A673 (cell line): ENCODE measurements around the gene FNDC7. TPM values are rescaled to one million over a fixed set of nuclear protein-coding genes. Genes with fewer than 3 reads are reported as not detected.

ENCODE experiments used
- BruUV-seq: library from RNA; stranded (reverse); fragments of 400-500 nt; replicated peaks from 2 replicates; lab custom pipeline; 2021; lab: Mats Ljungman, UMichigan
- CTCF ChIA-PET: fragments of 300-600 bp; sonication (Branson Sonifier 250); formaldehyde crosslinking; loops from one replicate; lab custom pipeline; 2022; ENCODE audit warnings: antibody characterized with exemption; lab: Charles Lee
- POLR2A ChIA-PET: fragments of 300-600 bp; sonication (Branson Sonifier 250); formaldehyde crosslinking; loops from one replicate; lab custom pipeline; 2022; ENCODE audit warnings: antibody characterized with exemption; ENCODE audit not compliant: low non-redundant PET; lab: Charles Lee
- DNase-seq: peaks from one replicate; pipeline ENCODE4 v3.0.0-alpha.2; 2015; ENCODE audit warnings: low spot score
- H3K27ac ChIP-seq: fragments of 200-600 bp; sonication (generic); 2 replicates; pipeline ENCODE4 v1.5.1; 2016; ENCODE audit warnings: mixed run types, low read depth, mild to moderate bottlenecking, mixed read lengths, antibody characterized with exemption, low read length; ENCODE audit not compliant: poor library complexity, severe bottlenecking
- H3K27me3 ChIP-seq: fragments of 200-600 bp; sonication (generic); replicated peaks from 2 replicates; pipeline ENCODE4 v1.6.1; 2017; ENCODE audit warnings: mixed run types, low read depth, mild to moderate bottlenecking, mixed read lengths, antibody characterized with exemption, low read length; ENCODE audit not compliant: insufficient read depth, poor library complexity
- H3K36me3 ChIP-seq: fragments of 200-600 bp; sonication (generic); 2 replicates; pipeline ENCODE4 v1.6.1; 2016; ENCODE audit warnings: mixed run types, mild to moderate bottlenecking, mixed read lengths, antibody characterized with exemption, low read length; ENCODE audit not compliant: insufficient read depth, poor library complexity, severe bottlenecking
- H3K4me1 ChIP-seq: fragments of 200-600 bp; sonication (generic); 2 replicates; pipeline ENCODE4 v1.6.1; 2017; ENCODE audit warnings: mixed run types, mild to moderate bottlenecking, mixed read lengths, antibody characterized with exemption, low read length; ENCODE audit not compliant: insufficient read depth, poor library complexity, severe bottlenecking
- H3K4me3 ChIP-seq: fragments of 200-600 bp; sonication (generic); 2 replicates; pipeline ENCODE4 v1.5.1; 2016; ENCODE audit warnings: low read depth, mixed run types, mild to moderate bottlenecking, mixed read lengths, low read length; ENCODE audit not compliant: poor library complexity, severe bottlenecking
- H3K9me3 ChIP-seq: fragments of 200-600 bp; sonication (generic); 2 replicates; pipeline ENCODE4 v1.6.1; 2016; ENCODE audit warnings: mixed run types, low read depth, mild to moderate bottlenecking, mixed read lengths, antibody characterized with exemption, low read length; ENCODE audit not compliant: poor library complexity, severe bottlenecking
- EZH2 ChIP-seq: fragments of 200-600 bp; sonication (generic); IDR thresholded peaks from 2 replicates; pipeline ENCODE4 v1.6.1; 2017; ENCODE audit warnings: borderline replicate concordance, low read depth, mild to moderate bottlenecking, mixed read lengths, antibody characterized with exemption, low read length; ENCODE audit not compliant: poor library complexity, severe bottlenecking
- intact Hi-C: fragments of 100-400 bp; cut with micrococcal nuclease; formaldehyde crosslinking; loops from one replicate; pipeline ENCODE4 v1.10.0; 2022; ENCODE audit not compliant: unreplicated experiment
- total RNA-seq: library from RNA; stranded (reverse); gene quantifications from 2 replicates; pipeline ENCODE4 v1.2.3, GENCODE V29; 2021
- TF ChIP-seq, protein P1 (sequence below): fragments of 300-800, 200-600 bp; sonication (generic); conservative IDR thresholded peaks from 2 replicates; pipeline ENCODE4 v1.5.1; 2017; ENCODE audit warnings: low read depth, mild to moderate bottlenecking, antibody characterized with exemption, low read length, moderate library complexity, mixed read lengths

Gene FNDC7
- total RNA-seq, 1 experiment from 2014 or later = 0.13 TPM

DNA sequence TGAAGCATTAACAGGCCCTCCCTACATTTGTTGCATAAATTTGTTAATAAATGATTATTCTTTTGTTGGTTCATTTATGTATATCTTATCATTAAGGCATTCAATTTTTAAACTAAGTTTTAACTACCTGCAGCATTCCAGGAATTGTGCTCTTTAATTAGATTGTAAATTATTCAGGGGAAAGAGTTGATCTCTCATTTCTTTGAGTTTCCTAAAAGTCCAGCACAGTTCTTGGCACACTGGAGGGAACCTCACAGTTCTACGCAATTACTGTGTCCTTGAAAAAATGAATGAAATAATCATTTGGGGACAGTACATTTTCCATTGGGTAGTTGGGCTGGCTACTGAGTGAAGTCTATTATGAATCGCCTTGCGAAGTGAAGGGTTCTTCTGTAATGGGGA lies 33.3 kb downstream of the FNDC7 start:
- Histone ChIP-seq H3K4me3 (no peak overlapping the region), H3K4me1 (peaks cover 5% of the 10 kb centered on the region)

DNA sequence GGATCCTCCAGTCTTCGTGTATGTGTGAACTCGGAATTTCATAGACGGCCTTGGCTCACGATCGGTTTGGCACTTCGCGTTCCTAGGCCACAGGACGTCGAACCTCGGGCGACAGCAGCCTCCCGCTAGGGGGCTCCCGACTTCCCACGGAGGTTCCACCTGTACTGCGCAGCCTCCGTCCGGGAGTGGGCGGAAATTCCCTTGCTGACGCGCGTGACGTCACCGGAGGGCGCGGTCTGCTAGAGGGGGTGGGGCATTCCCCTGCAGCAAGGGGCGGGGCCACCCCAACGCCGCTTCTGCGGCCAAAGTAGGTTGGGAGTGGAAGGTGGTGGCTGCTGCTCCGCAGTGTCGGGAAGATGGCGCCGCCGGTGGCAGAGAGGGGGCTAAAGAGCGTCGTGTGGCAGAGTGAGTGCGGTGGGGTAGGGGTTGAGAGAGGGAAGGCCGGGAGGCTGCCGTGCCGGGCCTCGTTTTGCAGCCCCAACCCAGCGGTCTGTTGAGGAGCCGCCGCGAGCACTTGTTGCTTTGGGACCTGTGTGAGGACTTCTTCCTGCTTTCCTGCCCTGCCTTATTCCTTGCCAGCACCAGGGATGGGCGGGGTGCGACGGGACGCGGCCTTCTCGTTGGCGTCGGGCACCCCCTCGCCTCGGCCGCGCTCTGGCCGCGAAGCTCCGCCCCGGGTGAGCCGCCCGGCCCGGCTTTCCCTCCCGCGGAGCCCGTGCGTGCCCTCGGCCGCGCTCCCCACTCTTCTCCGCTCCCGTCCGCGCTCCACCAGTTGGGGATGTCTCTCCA lies 33.9 kb downstream of the FNDC7 start, which contains the start of gene STXBP3:
STXBP3 (plus strand) TSS at position 293 of the 789 bp plus-strand sequence; CDS start at position 357, 64 bp downstream.
- BruUV-seq = no TSS peak
- no peaks in the 10 kb centered on the region for H3K36me3 ChIP-seq
- intact Hi-C loops = loop anchor here (2.0 kb wide), 2 partner anchors 54 to 152 kb away; partner anchors contain the start of gene PRPF38B
- CTCF ChIA-PET = no interaction called here
- H3K27ac ChIP-seq = peak within 1 kb of the TSS; percentile 89
- POLR2A ChIA-PET = no interaction called here
- H3K4me1 ChIP-seq = peaks cover 5% of the 10 kb centered on the region
- H3K4me3 ChIP-seq = peak within 1 kb of the TSS; percentile 86
- DNase-seq = peak; percentile 98
- no peak for TF ChIP-seq EZH2
- TF ChIP-seq, protein P1, sequence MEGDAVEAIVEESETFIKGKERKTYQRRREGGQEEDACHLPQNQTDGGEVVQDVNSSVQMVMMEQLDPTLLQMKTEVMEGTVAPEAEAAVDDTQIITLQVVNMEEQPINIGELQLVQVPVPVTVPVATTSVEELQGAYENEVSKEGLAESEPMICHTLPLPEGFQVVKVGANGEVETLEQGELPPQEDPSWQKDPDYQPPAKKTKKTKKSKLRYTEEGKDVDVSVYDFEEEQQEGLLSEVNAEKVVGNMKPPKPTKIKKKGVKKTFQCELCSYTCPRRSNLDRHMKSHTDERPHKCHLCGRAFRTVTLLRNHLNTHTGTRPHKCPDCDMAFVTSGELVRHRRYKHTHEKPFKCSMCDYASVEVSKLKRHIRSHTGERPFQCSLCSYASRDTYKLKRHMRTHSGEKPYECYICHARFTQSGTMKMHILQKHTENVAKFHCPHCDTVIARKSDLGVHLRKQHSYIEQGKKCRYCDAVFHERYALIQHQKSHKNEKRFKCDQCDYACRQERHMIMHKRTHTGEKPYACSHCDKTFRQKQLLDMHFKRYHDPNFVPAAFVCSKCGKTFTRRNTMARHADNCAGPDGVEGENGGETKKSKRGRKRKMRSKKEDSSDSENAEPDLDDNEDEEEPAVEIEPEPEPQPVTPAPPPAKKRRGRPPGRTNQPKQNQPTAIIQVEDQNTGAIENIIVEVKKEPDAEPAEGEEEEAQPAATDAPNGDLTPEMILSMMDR = peak; percentile 99
- no peaks in the 10 kb centered on the region for H3K9me3 ChIP-seq
- no peaks in the 10 kb centered on the region for H3K27me3 ChIP-seq

More for the DNA sequence above, 33.3 kb downstream of the FNDC7 start:
- DNase-seq = no peak
- CTCF ChIA-PET = interaction anchor here (0.6 kb wide), 1 partner anchor 371 kb away, joined by 6 read pairs; no protein-coding TSS in a partner anchor
- POLR2A ChIA-PET = no interaction called here
- Histone ChIP-seq H3K36me3 (no peaks in the 10 kb centered on the region), H3K9me3 (no peaks in the 10 kb centered on the region), H3K27me3 (no peaks in the 10 kb centered on the region), H3K27ac (no peak overlapping the region)
- no peak for TF ChIP-seq EZH2
- TF ChIP-seq, protein P1 = no peak
- BruUV-seq = no TSS peak
- intact Hi-C loops = loop anchor here (2.0 kb wide), 2 partner anchors 53 to 153 kb away; partner anchors contain the start of gene PRPF38B

DNA sequence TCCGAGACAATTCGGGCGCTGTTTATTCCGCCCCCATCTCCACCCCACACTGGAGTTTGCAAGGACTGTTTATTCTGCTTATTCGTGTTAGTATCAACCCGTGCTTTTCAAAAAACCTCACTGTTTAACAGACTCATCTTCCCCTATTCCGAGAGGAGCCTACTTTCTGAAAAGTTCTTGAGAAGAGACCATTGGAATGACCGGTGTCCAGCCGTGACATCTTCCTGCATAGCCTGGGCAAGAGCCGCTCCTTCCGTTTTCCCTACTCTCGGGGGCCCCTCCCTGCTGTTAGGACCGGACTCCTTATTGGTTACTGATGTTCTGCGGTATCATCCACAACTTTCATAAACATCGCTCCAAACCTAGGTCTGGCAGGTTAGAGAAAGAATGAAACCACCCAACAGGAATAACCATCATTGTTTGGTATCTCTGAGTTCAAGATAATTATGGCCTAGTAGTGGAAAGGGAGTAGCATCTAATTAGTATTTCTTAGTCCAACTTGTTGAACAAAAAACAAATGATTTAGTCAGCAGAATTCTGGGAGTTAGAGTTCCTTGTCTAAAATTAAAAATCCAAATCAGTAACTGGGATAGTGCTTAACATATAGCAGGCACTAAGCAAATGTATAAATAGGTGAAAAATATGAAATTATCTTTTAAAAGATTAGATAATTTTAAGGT lies 34.6 kb downstream of the FNDC7 start:
- TF ChIP-seq, protein P1 = no peak
- TF ChIP-seq EZH2 = no peak
- ChIA-PET CTCF (no interaction called here), POLR2A (no interaction called here)
- Histone ChIP-seq H3K4me1 (peaks cover 5% of the 10 kb centered on the region), H3K27me3 (no peaks in the 10 kb centered on the region), H3K4me3 (peak overlapping the region; percentile 86), H3K36me3 (no peaks in the 10 kb centered on the region), H3K9me3 (no peaks in the 10 kb centered on the region), H3K27ac (peak overlapping the region; percentile 89)
- peak; percentile 81 for DNase-seq
- intact Hi-C loops = loop anchor here (2.0 kb wide), 2 partner anchors 55 to 151 kb away; partner anchors contain the start of gene PRPF38B
- TSS peak; percentile 72 for BruUV-seq
